ENCODE data around the gene C10orf90.

Gene C10orf90

DNA sequence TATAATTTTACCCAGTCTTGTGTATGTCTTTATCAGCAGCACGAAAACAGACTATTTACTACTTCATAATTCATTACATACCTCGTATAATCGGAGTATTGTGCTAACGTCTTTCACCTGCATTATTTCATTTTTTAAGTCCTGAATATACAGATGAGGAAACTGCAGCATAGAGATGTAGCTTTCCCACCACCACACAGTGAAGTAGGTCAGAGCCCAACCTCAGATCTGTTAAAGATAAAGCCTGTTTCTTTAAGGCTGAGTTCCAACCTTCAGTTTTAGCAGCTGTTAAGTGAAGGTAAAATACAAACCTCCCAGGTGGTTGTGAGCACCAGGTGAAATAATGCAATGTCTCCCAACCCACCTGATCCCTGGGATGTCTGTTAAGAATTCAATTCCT is 280.2 kb downstream of the C10orf90 start:
- DNase-seq (ENCODE audit: low spot score), result no peak
- TF ChIP-seq, protein P1, sequence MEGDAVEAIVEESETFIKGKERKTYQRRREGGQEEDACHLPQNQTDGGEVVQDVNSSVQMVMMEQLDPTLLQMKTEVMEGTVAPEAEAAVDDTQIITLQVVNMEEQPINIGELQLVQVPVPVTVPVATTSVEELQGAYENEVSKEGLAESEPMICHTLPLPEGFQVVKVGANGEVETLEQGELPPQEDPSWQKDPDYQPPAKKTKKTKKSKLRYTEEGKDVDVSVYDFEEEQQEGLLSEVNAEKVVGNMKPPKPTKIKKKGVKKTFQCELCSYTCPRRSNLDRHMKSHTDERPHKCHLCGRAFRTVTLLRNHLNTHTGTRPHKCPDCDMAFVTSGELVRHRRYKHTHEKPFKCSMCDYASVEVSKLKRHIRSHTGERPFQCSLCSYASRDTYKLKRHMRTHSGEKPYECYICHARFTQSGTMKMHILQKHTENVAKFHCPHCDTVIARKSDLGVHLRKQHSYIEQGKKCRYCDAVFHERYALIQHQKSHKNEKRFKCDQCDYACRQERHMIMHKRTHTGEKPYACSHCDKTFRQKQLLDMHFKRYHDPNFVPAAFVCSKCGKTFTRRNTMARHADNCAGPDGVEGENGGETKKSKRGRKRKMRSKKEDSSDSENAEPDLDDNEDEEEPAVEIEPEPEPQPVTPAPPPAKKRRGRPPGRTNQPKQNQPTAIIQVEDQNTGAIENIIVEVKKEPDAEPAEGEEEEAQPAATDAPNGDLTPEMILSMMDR (IDR thresholded peaks at IDR 0.05; ENCODE audit: poor library complexity, severe bottlenecking), result no peak
- H3K9me3 ChIP-seq (ENCODE audit: severe bottlenecking), result no peaks in the 10 kb centered on the region

DNA sequence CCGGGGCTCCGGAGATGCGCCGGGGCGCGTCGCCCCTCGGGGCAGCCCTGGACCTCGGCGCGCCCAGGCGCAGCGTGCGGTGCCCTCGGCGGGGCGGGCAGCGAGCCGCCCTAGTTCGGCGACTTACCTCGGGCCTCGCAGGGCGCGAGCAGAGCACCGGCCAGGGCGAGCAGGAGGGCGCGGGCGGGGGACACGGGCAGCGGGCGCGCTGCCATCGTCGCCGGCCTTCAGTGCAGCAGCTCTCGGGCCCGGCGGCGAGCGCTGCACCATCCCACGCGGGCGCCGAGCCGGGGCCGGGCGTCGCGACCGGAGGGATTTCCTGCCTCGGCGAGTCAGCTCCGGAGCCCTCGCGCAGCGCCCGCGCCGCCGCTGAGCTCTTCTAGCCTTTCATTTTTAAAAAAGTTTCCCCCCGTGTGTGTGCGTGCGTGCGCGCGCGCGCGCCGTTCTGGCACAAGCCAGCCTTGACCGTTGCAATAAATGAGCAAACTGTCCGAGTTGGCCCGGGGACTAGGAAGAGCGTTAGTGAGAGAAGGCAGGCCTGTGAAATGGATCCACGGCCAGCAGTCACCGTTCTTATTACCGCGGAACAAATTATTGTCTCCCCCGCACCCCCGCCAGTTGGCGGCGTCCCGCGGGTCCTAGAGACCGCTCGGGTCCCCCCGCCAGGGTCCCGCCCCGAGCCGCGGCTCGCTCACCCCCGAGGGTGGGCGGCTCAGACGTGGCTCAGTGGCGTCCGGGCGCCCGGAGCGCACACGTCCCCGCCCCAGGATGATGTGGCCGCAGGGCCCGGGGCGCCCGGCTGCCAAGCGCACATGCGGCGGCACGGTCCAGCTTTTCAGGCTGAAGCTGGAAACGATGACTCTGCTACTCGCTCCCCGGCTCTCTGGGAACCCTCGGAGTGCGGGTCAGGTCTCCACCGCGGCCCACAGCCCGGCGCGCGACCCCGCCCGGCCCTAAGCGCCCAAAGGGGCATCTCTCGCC is 282.3 kb downstream of the C10orf90 start, which contains the start of gene ADAM12:
TSS of gene ADAM12 (minus strand) at position 547 of the 981 bp plus-strand sequence. CDS start at position 215, 332 bp downstream.
- Histone ChIP-seq H3K4me1 (ENCODE audit: insufficient read depth, poor library complexity, severe bottlenecking) (peaks cover 6% of the 10 kb centered on the region), H3K27me3 (ENCODE audit: insufficient read depth, poor library complexity, severe bottlenecking) (no peaks in the 10 kb centered on the region), H3K9me3 (ENCODE audit: severe bottlenecking) (no peaks in the 10 kb centered on the region), H3K27ac (ENCODE audit: poor library complexity, severe bottlenecking) (no peak within 1 kb of the TSS), H3K36me3 (ENCODE audit: low read depth) (no peaks in the 10 kb centered on the region), H3K4me3 (ENCODE audit: severe bottlenecking) (peak within 1 kb of the TSS; percentile 36)
- TF ChIP-seq, protein P1 (IDR thresholded peaks at IDR 0.05; ENCODE audit: poor library complexity, severe bottlenecking), result no peak
- DNase-seq (ENCODE audit: low spot score), result no peak
- ATAC-seq (ENCODE audit: low read depth), result peak; percentile 38

More for the DNA sequence above, 280.2 kb downstream of the C10orf90 start:
- Histone ChIP-seq H3K36me3 (ENCODE audit: low read depth) (no peaks in the 10 kb centered on the region), H3K4me3 (ENCODE audit: severe bottlenecking) (no peak overlapping the region), H3K27ac (ENCODE audit: poor library complexity, severe bottlenecking) (no peak overlapping the region), H3K4me1 (ENCODE audit: insufficient read depth, poor library complexity, severe bottlenecking) (peaks cover 3% of the 10 kb centered on the region), H3K27me3 (ENCODE audit: insufficient read depth, poor library complexity, severe bottlenecking) (no peaks in the 10 kb centered on the region)
- no peak for ATAC-seq (ENCODE audit: low read depth)

DNA sequence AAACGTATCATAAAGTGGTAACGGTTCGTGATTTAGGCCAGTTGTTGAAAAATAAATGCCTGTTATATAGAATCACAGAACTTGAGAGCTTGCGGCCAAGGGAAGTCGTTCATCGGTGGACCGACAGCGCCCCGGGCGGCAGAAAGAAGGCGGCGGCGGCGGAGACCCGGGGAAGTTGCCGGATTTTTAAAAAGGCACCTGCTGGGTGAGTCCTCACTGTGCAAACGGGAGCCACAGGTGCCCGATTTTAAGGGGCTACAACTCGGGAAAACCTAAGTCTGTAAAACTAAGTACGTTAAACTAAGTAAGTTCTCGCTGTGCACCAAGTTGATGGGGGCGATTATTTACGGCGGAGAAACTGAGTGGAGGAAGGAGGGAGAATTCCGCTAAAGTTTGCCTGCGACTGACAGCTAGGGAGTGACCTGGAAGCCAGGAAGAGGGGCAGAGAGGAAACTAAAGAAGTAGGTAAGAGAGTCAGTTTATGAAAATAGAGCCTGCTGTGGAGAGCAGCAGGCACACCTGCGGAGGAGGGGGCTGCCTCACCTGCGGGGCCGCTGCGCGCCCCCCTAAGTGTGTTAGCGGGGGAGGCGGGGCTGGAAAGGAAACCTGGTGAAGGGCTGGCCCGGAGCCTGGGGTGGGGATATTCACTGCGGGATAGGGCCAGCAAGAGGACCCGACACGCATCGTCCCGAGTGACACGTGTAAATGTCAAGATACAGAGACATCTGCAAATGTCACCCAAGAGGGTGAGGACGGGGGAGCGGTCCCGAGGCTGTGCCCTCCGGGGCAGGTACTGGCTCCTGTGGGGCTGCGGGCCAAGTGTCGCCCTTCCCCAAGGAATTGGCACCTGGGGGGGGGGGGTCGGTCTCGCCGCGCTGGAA is 283.2 kb downstream of the C10orf90 start:
- H3K27me3 ChIP-seq (ENCODE audit: insufficient read depth, poor library complexity, severe bottlenecking), result no peaks in the 10 kb centered on the region
- peaks cover 6% of the 10 kb centered on the region for H3K4me1 ChIP-seq (ENCODE audit: insufficient read depth, poor library complexity, severe bottlenecking)
- no peak overlapping the region for H3K27ac ChIP-seq (ENCODE audit: poor library complexity, severe bottlenecking)
- TF ChIP-seq, protein P1 (IDR thresholded peaks at IDR 0.05; ENCODE audit: poor library complexity, severe bottlenecking), result peak; percentile 88
- DNase-seq (ENCODE audit: low spot score), result no peak
- H3K9me3 ChIP-seq (ENCODE audit: severe bottlenecking), result no peaks in the 10 kb centered on the region
- peak overlapping the region; percentile 36 for H3K4me3 ChIP-seq (ENCODE audit: severe bottlenecking)
- no peaks in the 10 kb centered on the region for H3K36me3 ChIP-seq (ENCODE audit: low read depth)
- ATAC-seq (ENCODE audit: low read depth), result peak; percentile 70

DNA sequence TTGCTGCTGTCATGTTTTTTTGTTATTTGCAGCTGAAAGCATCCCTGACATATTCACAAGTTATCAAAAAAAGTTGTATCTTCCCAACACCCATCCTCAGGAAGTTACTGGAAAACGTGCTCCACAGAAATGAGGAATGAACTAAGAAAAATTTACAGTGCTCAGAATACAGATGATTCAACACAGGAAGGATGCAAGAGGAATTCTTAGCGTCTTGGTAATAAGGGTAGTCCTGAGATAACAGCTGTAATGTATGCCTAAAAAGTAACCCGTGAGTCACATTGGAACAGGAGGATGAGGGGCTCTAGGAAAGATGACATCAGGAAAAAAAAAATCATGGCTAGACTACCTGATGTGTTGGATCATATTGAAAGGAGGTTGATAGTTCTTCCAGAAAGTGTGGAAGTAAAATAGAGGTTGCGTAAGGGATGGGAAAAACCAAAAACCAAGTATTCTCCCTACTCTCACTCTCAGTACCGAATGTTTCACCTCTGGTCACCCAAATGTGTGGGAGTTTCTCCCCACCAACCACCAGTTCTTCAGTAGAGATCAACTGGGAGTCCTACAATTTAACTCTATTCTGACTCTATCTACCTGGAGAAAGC is 286.1 kb downstream of the C10orf90 start:
- ATAC-seq (ENCODE audit: low read depth) (peak; percentile 72), DNase-seq (ENCODE audit: low spot score) (no peak)
- peaks cover 6% of the 10 kb centered on the region for H3K4me1 ChIP-seq (ENCODE audit: insufficient read depth, poor library complexity, severe bottlenecking)
- no peaks in the 10 kb centered on the region for H3K9me3 ChIP-seq (ENCODE audit: severe bottlenecking)
- H3K4me3 ChIP-seq (ENCODE audit: severe bottlenecking), result no peak overlapping the region
- TF ChIP-seq, protein P1 (IDR thresholded peaks at IDR 0.05; ENCODE audit: poor library complexity, severe bottlenecking), result no peak
- no peaks in the 10 kb centered on the region for H3K27me3 ChIP-seq (ENCODE audit: insufficient read depth, poor library complexity, severe bottlenecking)
- peak overlapping the region; percentile 52 for H3K27ac ChIP-seq (ENCODE audit: poor library complexity, severe bottlenecking)
- H3K36me3 ChIP-seq (ENCODE audit: low read depth), result no peaks in the 10 kb centered on the region

All from RWPE2 (cell line).